ENCODE measurements around the gene RGPD4.

The RGPD4 gene

DNA sequence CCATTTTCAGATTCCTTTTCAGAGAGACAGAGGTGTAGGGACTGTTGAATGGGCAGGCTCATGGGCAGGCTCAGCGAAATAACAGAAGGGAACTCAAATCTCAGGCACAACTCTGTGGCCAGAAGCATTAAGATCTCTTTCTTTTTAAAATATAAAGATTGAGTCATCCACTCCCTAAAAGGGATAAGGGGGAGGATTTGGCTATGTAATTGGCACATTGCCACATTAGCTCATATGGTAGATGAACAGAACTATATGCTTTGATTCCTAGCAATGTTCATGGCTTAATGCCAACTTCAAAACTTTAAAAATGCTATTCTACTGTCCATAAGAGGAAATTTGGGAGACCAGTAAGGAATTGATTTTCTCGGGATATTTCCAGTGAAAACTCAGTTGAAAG, 105.8 kb downstream of the RGPD4 start:
- Histone ChIP-seq H3K4me1 (ENCODE audit: insufficient read depth, low read length) (no peaks in the 10 kb centered on the region), H3K27ac (ENCODE audit: low read depth, low read length) (no peak overlapping the region), H3K9me3 (ENCODE audit: low read length) (no peaks in the 10 kb centered on the region), H3K4me3 (ENCODE audit: low read depth in 1 of 2, low read length in 2 of 2) (no peak overlapping the region), H3K9ac (ENCODE audit: low read length) (no peak overlapping the region), H3K36me3 (ENCODE audit: insufficient read depth, low read length) (no peaks in the 10 kb centered on the region), H3K27me3 (ENCODE audit: control insufficient read depth in 1 of 2, insufficient read depth in 2 of 2, low read length in 2 of 2) (no peaks in the 10 kb centered on the region)

DNA sequence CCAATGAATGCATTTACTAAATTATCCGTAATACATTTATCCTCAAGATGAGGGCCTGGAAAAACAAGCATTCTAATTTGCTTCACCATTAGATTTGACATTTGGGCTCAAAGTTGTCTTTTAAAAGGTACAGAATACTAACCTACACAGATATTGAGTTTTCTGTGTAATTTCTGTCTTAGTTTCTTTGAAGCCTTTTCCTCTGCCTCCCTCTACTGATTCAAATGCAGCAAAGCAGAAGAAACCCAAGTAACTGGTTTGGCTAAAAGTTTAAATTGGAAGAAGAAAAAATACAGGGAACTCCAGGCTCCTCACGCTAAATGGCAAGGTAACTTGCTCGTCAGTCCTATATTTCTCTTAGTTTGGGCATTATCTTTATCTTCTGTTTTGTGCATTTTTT, 106.3 kb downstream of the RGPD4 start:
- no peaks in the 10 kb centered on the region for H3K27me3 ChIP-seq (ENCODE audit: control insufficient read depth in 1 of 2, insufficient read depth in 2 of 2, low read length in 2 of 2)
- H3K4me3 ChIP-seq (ENCODE audit: low read depth in 1 of 2, low read length in 2 of 2) = no peak overlapping the region
- no peak overlapping the region for H3K27ac ChIP-seq (ENCODE audit: low read depth, low read length)
- no peaks in the 10 kb centered on the region for H3K9me3 ChIP-seq (ENCODE audit: low read length)
- no peaks in the 10 kb centered on the region for H3K4me1 ChIP-seq (ENCODE audit: insufficient read depth, low read length)
- H3K9ac ChIP-seq (ENCODE audit: low read length) = no peak overlapping the region
- H3K36me3 ChIP-seq (ENCODE audit: insufficient read depth, low read length) = no peaks in the 10 kb centered on the region

DNA sequence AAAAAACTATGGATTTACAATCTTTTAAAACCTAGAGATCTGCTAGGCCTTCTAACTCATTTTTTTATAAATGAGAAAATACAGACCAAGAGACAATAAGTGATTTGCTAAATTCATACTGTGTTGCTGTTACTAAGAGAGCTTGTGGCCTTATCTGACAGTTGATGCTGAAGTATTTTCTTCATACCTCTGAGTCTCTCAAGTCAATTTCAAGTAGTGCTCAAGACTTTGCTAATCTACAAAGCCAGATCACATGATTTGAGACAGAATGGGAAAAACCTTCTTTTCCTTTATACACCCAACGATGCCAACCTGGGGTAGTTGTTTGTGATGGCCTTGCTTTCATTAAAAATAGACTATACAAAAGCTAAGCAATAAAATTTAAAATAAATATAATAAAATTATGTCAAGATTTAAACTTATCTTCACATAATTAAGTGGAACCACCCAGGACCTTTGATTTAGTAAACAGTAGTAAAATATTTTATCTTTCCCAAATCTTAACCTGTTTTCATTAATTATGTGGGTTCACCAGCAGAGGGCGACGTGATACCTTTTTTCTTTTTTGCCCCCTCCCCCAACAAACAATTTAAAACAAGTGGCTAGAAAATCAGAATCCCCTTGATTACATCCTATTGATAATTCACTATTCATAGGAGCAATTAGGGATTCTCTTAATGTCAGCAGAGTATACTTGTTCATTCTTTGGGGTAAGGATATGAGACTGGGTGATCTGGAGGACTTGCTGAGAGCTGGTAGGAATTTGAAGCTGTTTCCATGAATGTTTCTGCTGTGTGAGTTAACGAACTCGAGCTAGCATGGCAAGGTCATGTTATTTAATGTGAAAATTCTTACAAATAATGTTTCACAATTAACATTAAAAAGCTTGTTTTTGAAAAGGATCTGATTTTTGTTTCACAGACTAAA, 110.0 kb downstream of the RGPD4 start:
- H3K4me3 ChIP-seq (ENCODE audit: low read depth in 1 of 2, low read length in 2 of 2) = no peak overlapping the region
- H3K9ac ChIP-seq (ENCODE audit: low read length) = no peak overlapping the region
- H3K27me3 ChIP-seq (ENCODE audit: control insufficient read depth in 1 of 2, insufficient read depth in 2 of 2, low read length in 2 of 2) = no peaks in the 10 kb centered on the region
- no peaks in the 10 kb centered on the region for H3K9me3 ChIP-seq (ENCODE audit: low read length)
- H3K36me3 ChIP-seq (ENCODE audit: insufficient read depth, low read length) = no peaks in the 10 kb centered on the region
- H3K4me1 ChIP-seq (ENCODE audit: insufficient read depth, low read length) = no peaks in the 10 kb centered on the region
- no peak overlapping the region for H3K27ac ChIP-seq (ENCODE audit: low read depth, low read length)
